ENCODE measurements around the gene NRCAM. TPM values are rescaled to one million over a fixed set of nuclear protein-coding genes. Genes with fewer than 3 reads are reported as not detected.

Gene NRCAM
- total and polyA plus RNA-seq, 2 of the 13 experiments (the other 11 are each of a cell fraction or from before 2014, with no cell fraction given): 0.31 to 0.33 TPM

GRCh38 chr7:108326938-108327337 is 129.3 kb downstream of the NRCAM start:
- H3K27ac ChIP-seq (ENCODE audit: extremely low read length, insufficient read depth, low read length): no peak overlapping the region
- no peaks in the 10 kb centered on the region for H3K4me1 ChIP-seq (ENCODE audit: insufficient read depth, low read length)
- H4K20me1 ChIP-seq (ENCODE audit: insufficient read depth, low read length): no peaks in the 10 kb centered on the region
- H3K9ac ChIP-seq (ENCODE audit: insufficient read depth, low read depth, low read length): no peak overlapping the region
- CTCF ChIA-PET (ENCODE audit: low intra/inter-chr PET ratio, low total read pairs): no interaction called here
- no TSS peak for BruUV-seq (replicated peaks)
- no peak overlapping the region for H2AFZ ChIP-seq (ENCODE audit: low read length)
- intact Hi-C loops (cut with micrococcal nuclease; ENCODE audit: unreplicated experiment): no loop called here
- in situ Hi-C loops (cut with HindIII; ENCODE audit: extremely low pct_ligation_motif_present, low pct_unique_long_range_greater_than_20kb): no loop called here
- H3K79me2 ChIP-seq (ENCODE audit: insufficient read depth, low read length): no peaks in the 10 kb centered on the region
- H3K4me3 ChIP-seq (replicated peaks in 1 of 3; ENCODE audit: insufficient read depth in 1 of 3, low read depth in 2 of 3, low read length in 3 of 3): no peak overlapping the region
- no peak for FAIRE-seq
- H3K36me3 ChIP-seq (replicated peaks in 1 of 2; ENCODE audit: control insufficient read depth in 1 of 2, insufficient read depth in 2 of 2, low read length in 2 of 2): no peaks in the 10 kb centered on the region
- 16% methylated on average over 2 of the region's 2 CpGs for WGBS (ENCODE audit: low lambda C conversion rate)
- no peak overlapping the region for H3K4me2 ChIP-seq (ENCODE audit: low read depth, low read length)
- DNase-seq (ENCODE audit: low spot score): no peak
- H3K9me3 ChIP-seq (ENCODE audit: low read length): no peaks in the 10 kb centered on the region
- POLR2A ChIA-PET: no interaction called here
- no peak for ATAC-seq
- H3K27me3 ChIP-seq (ENCODE audit: control insufficient read depth in 1 of 2, insufficient read depth in 2 of 2, low read length in 2 of 2): no peaks in the 10 kb centered on the region
- no peak for TF ChIP-seq RBFOX2 (IDR thresholded peaks at IDR 0.05; ENCODE audit: low read depth, low read length)
- TF ChIP-seq ZFYVE20 (CRISPR knock-in tag; IDR thresholded peaks at IDR 0.05; ENCODE audit: borderline replicate concordance, low read depth): no peak
- TF ChIP-seq, protein P1, sequence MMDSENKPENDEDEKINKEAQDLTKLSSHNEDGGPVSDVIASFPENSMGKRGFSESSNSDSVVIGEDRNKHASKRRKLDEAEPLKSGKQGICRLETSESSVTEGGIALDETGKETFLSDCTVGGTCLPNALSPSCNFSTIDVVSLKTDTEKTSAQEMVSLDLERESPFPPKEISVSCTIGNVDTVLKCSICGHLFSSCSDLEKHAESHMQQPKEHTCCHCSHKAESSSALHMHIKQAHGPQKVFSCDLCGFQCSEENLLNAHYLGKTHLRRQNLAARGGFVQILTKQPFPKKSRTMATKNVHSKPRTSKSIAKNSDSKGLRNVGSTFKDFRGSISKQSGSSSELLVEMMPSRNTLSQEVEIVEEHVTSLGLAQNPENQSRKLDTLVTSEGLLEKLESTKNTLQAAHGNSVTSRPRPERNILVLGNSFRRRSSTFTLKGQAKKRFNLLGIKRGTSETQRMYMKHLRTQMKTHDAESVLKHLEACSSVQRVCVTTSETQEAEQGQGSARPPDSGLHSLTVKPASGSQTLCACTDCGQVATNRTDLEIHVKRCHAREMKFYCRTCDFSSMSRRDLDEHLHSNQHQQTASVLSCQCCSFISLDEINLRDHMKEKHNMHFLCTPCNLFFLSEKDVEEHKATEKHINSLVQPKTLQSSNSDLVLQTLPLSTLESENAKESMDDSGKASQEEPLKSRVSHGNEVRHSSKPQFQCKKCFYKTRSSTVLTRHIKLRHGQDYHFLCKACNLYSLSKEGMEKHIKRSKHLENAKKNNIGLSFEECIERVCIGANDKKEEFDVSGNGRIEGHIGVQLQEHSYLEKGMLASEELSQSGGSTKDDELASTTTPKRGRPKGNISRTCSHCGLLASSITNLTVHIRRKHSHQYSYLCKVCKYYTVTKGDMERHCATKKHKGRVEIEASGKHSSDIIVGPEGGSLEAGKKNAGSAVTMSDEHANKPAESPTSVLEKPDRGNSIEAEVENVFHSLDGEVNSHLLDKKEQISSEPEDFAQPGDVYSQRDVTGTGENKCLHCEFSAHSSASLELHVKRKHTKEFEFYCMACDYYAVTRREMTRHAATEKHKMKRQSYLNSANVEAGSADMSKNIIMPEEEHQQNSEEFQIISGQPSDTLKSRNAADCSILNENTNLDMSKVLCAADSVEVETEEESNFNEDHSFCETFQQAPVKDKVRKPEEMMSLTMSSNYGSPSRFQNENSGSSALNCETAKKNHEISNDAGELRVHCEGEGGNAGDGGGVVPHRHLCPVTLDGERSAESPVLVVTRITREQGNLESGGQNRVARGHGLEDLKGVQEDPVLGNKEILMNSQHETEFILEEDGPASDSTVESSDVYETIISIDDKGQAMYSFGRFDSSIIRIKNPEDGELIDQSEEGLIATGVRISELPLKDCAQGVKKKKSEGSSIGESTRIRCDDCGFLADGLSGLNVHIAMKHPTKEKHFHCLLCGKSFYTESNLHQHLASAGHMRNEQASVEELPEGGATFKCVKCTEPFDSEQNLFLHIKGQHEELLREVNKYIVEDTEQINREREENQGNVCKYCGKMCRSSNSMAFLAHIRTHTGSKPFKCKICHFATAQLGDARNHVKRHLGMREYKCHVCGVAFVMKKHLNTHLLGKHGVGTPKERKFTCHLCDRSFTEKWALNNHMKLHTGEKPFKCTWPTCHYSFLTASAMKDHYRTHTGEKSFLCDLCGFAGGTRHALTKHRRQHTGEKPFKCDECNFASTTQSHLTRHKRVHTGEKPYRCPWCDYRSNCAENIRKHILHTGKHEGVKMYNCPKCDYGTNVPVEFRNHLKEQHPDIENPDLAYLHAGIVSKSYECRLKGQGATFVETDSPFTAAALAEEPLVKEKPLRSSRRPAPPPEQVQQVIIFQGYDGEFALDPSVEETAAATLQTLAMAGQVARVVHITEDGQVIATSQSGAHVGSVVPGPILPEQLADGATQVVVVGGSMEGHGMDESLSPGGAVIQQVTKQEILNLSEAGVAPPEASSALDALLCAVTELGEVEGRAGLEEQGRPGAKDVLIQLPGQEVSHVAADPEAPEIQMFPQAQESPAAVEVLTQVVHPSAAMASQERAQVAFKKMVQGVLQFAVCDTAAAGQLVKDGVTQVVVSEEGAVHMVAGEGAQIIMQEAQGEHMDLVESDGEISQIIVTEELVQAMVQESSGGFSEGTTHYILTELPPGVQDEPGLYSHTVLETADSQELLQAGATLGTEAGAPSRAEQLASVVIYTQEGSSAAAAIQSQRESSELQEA (CRISPR knock-in tag; IDR thresholded peaks at IDR 0.05; ENCODE audit: not compliant biosample characterization): no peak
- no peak for TF ChIP-seq ZNF354B (CRISPR knock-in tag; IDR thresholded peaks at IDR 0.05)

All from HepG2 (cell line).